OCI-LY7 (cell line): ENCODE data around the gene ZDHHC14. TPM values are rescaled to one million over a fixed set of nuclear protein-coding genes. Genes with fewer than 3 reads are reported as not detected.

Source experiments
- BruUV-seq: library from RNA; stranded (reverse); fragments of 400-500 nt; replicated peaks from 2 replicates; lab custom pipeline; 2021; lab: Mats Ljungman, UMichigan
- CTCF ChIA-PET: fragments of 300-600 bp; sonication (Branson Sonifier 250); formaldehyde crosslinking; loops from one replicate; lab custom pipeline; 2022; ENCODE audit warnings: antibody characterized with exemption; ENCODE audit not compliant: unreplicated experiment; lab: Charles Lee
- POLR2A ChIA-PET: fragments of 300-600 bp; sonication (Branson Sonifier 250); formaldehyde crosslinking; loops from one replicate; lab custom pipeline; 2022; ENCODE audit warnings: antibody characterized with exemption; lab: Charles Lee
- DNase-seq: peaks from one replicate; pipeline ENCODE4 v3.0.0-alpha.2; 2015; ENCODE audit warnings: low spot score
- H2AFZ ChIP-seq: fragments of 200-600 bp; sonication (generic), shearing (Covaris generic); 2 replicates; pipeline ENCODE4 v1.6.1; 2014; ENCODE audit warnings: mild to moderate bottlenecking, antibody characterized with exemption, low read length, moderate library complexity
- H3K27ac ChIP-seq: fragments of 200-600 bp; sonication (generic); 2 replicates; pipeline ENCODE4 v1.5.1; 2014; ENCODE audit warnings: mixed run types, low read depth, mild to moderate bottlenecking, moderate library complexity, low read length, inconsistent platforms; ENCODE audit not compliant: poor library complexity, severe bottlenecking
- H3K36me3 ChIP-seq: fragments of 200-600 bp; sonication (generic); 2 replicates; pipeline ENCODE4 v1.6.1; 2014; ENCODE audit warnings: mild to moderate bottlenecking, antibody characterized with exemption, low read length, moderate library complexity, mixed read lengths; ENCODE audit not compliant: insufficient read depth
- H3K4me1 ChIP-seq: fragments of 200-600 bp; sonication (generic); 2 replicates; pipeline ENCODE4 v1.5.1; 2014; ENCODE audit warnings: mild to moderate bottlenecking, low read length; ENCODE audit not compliant: insufficient read depth, poor library complexity, severe bottlenecking
- H3K4me2 ChIP-seq: fragments of 200-600 bp; sonication (generic); 2 replicates; pipeline ENCODE4 v1.6.1; 2014; ENCODE audit warnings: mild to moderate bottlenecking, low read length
- H3K4me3 ChIP-seq: fragments of 200-600 bp; sonication (generic); 2 replicates; pipeline ENCODE4 v1.5.1; 2014; ENCODE audit warnings: mild to moderate bottlenecking, low read depth, low read length; ENCODE audit not compliant: poor library complexity, severe bottlenecking
- H3K79me2 ChIP-seq: fragments of 200-600 bp; sonication (generic); 2 replicates; pipeline ENCODE4 v1.6.1; 2016; ENCODE audit warnings: low read depth, mild to moderate bottlenecking, low read length, moderate library complexity, mixed read lengths; ENCODE audit not compliant: insufficient read depth
- H3K9me2 ChIP-seq: fragments of 200-600 bp; sonication (generic); 2 replicates; pipeline ENCODE4 v1.6.1; 2016; ENCODE audit warnings: mild to moderate bottlenecking, low read length, mixed read lengths; ENCODE audit not compliant: insufficient read depth
- H3K9me3 ChIP-seq: fragments of 200-600 bp; sonication (generic); 2 replicates; pipeline ENCODE4 v1.6.1; 2014; ENCODE audit warnings: mild to moderate bottlenecking, mixed run types, low read length, mixed read lengths
- H4K20me1 ChIP-seq: fragments of 200-600 bp; sonication (generic); 2 replicates; pipeline ENCODE4 v1.6.1; 2014; ENCODE audit warnings: mild to moderate bottlenecking, antibody characterized with exemption, low read length, moderate library complexity, mixed read lengths; ENCODE audit not compliant: insufficient read depth
- CTCF ChIP-seq: fragments of 200-600 bp; sonication (generic); conservative IDR thresholded peaks from 2 replicates; pipeline ENCODE4 v1.5.1; 2014; ENCODE audit warnings: mild to moderate bottlenecking, antibody characterized with exemption, low read length, moderate library complexity, mixed read lengths
- EZH2phosphoT487 ChIP-seq: fragments of 200-600 bp; sonication (generic); IDR thresholded peaks from 2 replicates; pipeline ENCODE4 v1.6.1; 2018; ENCODE audit warnings: low read depth, borderline replicate concordance, mild to moderate bottlenecking, mixed run types, antibody characterized with exemption, low read length, moderate library complexity, mixed read lengths
- intact Hi-C: fragments of 100-400 bp; cut with micrococcal nuclease; formaldehyde crosslinking; loops from one replicate; pipeline ENCODE4 v1.10.0; 2022; ENCODE audit not compliant: unreplicated experiment
- total RNA-seq, 2 experiments: library from RNA; depleted of rRNA in 1 of 2; stranded (reverse); fragments of >200 nt in 1 of 2; shearing (Covaris generic) in 1 of 2; gene quantifications; 2 replicates each; pipeline ENCODE4 v1.2.3, GENCODE V29; 2014 to 2022

Gene ZDHHC14
- total RNA-seq, 2 experiments from 2014 or later, result 0.69 to 3.0 TPM

- Histone ChIP-seq H3K27ac (no peak overlapping the region), H2AFZ (no peak overlapping the region), H3K9me3 (peaks cover 14% of the 10 kb centered on the region; the same call in 1 of the 2 replicates), H4K20me1 (no peaks in the 10 kb centered on the region), H3K4me3 (no peak overlapping the region), H3K79me2 (no peaks in the 10 kb centered on the region), H3K36me3 (no peaks in the 10 kb centered on the region), H3K4me1 (peaks cover 6% of the 10 kb centered on the region), H3K4me2 (no peak overlapping the region), H3K9me2 (no peaks in the 10 kb centered on the region)
- intact Hi-C loops, result no loop called here
- no peak for DNase-seq
- POLR2A ChIA-PET, result no interaction called here
- no peak for TF ChIP-seq CTCF
- TF ChIP-seq EZH2phosphoT487, result no peak
- no TSS peak for BruUV-seq
- CTCF ChIA-PET, result no interaction called here
These were observed 5.5 kb downstream of the ZDHHC14 start for GRCh38 chr6:157386454-157386853.

- H3K9me3 ChIP-seq, result peaks cover 14% of the 10 kb centered on the region; the same call in 1 of the 2 replicates
- H3K4me1 ChIP-seq, result no peaks in the 10 kb centered on the region
- no peaks in the 10 kb centered on the region for H3K36me3 ChIP-seq
- H4K20me1 ChIP-seq, result no peaks in the 10 kb centered on the region
- ChIA-PET CTCF (no interaction called here), POLR2A (no interaction called here)
- TF ChIP-seq CTCF, result no peak
- no peak for TF ChIP-seq EZH2phosphoT487
- H3K9me2 ChIP-seq, result no peaks in the 10 kb centered on the region
- no peak overlapping the region for H3K4me3 ChIP-seq
- H3K79me2 ChIP-seq, result no peaks in the 10 kb centered on the region
- H2AFZ ChIP-seq, result no peak overlapping the region
- DNase-seq, result no peak
- no peak overlapping the region for H3K4me2 ChIP-seq
- H3K27ac ChIP-seq, result no peak overlapping the region
- no TSS peak for BruUV-seq
- intact Hi-C loops, result no loop called here
These were observed 7.9 kb downstream of the ZDHHC14 start for GRCh38 chr6:157388924-157389323.

GRCh38 chr6:157390273-157391060 lies 9.5 kb downstream of the ZDHHC14 start:
- no peak for DNase-seq
- Histone ChIP-seq H3K4me3 (no peak overlapping the region), H3K4me1 (no peaks in the 10 kb centered on the region), H2AFZ (no peak overlapping the region), H3K79me2 (no peaks in the 10 kb centered on the region), H3K9me2 (no peaks in the 10 kb centered on the region), H4K20me1 (no peaks in the 10 kb centered on the region), H3K27ac (no peak overlapping the region), H3K4me2 (no peak overlapping the region), H3K9me3 (peaks cover 14% of the 10 kb centered on the region; the same call in 1 of the 2 replicates), H3K36me3 (no peaks in the 10 kb centered on the region)
- intact Hi-C loops, result no loop called here
- CTCF ChIA-PET, result no interaction called here
- POLR2A ChIA-PET, result no interaction called here
- TF ChIP-seq CTCF, result no peak
- TF ChIP-seq EZH2phosphoT487, result no peak
- no TSS peak for BruUV-seq
